DMS 273 (cell line): ENCODE measurements around the gene TFE3.

Experiments used
- DNase-seq: peaks from one replicate; lab custom pipeline; 2025; ENCODE audit not compliant: unreplicated experiment; lab: John Stamatoyannopoulos, UW

TFE3 gene

DNA sequence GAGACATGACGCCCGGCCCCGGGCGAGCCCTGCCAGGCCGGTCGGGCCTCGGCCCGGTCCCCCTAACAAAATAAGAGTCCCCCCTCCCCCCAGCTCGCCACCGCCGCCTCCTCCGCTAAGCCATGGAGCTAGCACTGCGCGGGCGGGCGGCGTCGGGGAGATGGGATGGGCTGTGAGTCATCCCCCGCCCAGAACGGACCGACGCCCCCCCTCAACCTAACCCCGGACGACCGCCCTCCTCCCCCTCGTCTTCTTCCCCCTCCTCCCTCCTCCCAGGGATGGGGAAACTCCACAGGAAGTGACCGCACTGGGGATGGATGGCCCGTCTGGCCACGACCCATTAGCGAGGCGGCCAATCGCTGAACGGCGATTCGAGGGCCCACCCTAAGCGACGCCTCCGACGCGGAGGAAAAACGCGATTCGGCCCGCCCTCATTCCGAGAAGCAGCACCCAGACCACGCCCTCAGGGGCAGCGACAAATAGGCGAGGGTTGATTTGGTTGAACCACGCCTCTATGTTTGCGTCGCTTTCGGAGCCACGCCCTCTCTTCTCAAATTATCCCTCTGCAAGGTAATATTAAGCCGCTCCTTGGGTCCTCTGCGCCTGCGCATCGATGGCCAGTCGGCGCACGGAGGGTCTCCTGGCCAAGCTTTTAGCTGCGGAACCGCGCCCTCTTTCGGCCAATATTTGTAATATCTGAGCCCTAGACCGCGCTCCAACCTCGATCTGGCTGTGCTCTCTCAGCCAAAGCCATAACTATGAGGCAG is at the start of gene TFE3:
TFE3 (minus strand) TSS at position 138 of the 767 bp plus-strand sequence; CDS start at position 7, 131 bp downstream.
- peak; percentile 99 for DNase-seq

DNA sequence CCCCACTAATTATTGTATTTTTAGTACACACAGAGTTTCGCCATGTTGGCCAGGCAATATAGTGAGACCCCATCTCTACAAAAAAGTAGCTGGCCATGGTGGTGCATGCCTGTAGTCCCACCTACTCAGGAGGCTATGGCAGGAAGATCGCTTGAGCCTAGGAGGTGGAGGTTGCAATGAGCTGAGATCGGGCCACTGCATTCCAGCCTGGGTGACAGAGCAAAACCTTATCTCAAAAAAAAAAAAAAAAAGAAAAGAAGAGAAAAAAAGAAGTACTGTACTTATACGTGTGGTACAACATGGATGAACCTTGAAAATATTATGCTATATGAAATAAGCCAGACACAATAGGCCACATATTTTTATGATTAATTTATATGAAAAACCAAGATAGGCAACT is 46.4 kb upstream of the TFE3 start:
- DNase-seq: no peak

DNA sequence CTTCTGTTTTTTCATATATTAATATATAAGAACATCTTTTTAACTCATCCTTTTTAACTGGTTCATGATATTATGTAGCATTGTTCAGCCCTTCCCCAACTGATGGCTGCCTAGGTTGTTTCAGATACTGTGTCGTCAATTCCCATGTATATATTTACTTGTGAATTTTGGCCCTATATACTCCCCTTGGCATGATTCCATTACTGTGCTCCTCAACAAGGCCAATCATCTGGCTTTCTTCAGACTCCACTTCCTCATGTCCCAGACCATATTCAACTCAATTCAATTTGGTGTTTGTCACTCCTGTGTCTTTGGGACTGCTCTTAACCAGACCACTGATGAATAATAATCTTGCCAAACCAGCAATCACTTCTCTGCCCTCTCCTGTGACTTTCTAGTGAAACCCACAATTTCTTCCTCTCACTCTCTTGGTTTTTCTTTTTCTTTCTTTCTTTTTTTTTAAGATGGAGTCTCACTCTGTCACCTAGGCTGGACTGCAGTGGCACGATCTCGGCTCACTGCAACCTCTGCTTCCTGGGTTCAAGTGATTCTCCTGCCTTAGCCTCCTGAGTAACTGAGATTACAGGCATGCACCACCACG is 39.2 kb upstream of the TFE3 start:
- DNase-seq: no peak

DNA sequence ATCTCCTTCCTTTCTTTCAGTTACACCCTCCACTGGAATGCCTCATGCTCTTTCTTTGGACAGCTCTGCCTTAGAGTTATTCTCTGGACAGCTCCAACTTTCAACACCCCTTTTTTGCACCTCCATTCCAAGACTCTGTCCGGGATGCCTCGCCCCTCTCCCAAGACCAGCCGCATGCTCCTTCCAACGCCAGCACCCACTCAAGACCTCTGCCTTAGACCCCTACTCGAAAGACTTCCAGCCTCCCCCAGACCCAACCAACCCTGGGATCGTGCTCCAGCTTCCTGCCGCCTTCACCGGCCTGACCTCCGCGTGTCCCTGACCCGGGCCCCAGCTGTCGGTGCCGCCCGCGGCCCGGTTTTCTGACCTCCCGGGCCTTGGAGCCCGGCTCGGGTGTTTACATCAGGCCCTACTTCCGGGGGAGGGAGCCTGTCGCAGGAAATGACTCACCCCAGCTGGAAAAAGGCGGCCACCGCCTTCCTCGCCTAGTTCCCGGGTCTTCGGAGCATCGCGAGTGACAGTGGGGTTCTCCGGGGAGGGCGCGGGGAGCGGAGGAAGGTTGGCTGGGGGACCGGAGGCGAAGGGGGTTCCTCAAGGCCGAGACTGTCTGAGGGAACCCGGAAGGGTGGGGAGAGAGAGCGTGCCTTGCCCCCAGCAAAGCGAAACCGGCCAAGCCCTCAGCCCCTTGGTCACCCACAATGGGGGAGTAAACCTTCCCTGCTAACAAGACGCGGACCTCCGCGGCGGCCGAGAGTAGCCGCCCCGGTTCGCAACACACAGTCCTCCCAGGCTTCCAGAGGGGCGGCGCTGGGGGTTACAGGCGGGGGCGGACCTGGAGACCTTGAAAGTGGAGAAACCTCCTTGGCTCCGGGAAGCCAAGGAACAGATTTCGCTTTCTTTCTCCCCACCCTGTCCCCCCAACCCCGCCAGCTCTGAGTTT is 36.6 kb upstream of the TFE3 start, which contains the start of gene WDR45:
WDR45 (minus strand) TSS at position 399 of the 940 bp plus-strand sequence. CDS start 1,792 bp downstream, outside the sequence.
- DNase-seq: peak; percentile 79

GRCh38 chrX:49077941-49078340 is 34.8 kb upstream of the TFE3 start:
- DNase-seq: no peak

DNA sequence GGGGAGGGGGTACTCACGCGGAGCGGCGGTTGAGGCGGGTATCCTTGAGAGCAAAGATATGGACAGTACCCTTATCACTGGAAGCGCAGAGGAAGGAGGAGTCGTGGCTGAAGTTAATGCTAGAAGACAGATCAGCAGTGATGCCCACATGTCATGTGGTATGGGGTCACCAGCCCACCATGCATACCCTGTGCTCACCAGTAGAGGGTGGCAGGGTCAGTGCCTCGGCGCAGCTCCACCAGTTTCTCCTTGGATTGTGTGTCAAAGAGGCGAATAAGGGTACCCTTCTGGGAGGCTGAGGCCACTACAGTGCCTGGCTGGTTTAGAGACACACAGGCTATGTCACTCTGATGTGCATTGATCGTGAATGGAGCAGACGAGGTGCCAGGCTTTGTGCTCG is 32.2 kb upstream of the TFE3 start:
- no peak for DNase-seq

GRCh38 chrX:49073601-49074575 is 30.7 kb upstream of the TFE3 start, which contains the start of gene PRAF2:
Gene PRAF2, minus strand, starts transcription at chrX:49074002. Its CDS starts 15 bp downstream, at chrX:49073987.
- peak; percentile 96 for DNase-seq

GRCh38 chrX:49072712-49073095 is 29.5 kb upstream of the TFE3 start:
- no peak for DNase-seq

DNA sequence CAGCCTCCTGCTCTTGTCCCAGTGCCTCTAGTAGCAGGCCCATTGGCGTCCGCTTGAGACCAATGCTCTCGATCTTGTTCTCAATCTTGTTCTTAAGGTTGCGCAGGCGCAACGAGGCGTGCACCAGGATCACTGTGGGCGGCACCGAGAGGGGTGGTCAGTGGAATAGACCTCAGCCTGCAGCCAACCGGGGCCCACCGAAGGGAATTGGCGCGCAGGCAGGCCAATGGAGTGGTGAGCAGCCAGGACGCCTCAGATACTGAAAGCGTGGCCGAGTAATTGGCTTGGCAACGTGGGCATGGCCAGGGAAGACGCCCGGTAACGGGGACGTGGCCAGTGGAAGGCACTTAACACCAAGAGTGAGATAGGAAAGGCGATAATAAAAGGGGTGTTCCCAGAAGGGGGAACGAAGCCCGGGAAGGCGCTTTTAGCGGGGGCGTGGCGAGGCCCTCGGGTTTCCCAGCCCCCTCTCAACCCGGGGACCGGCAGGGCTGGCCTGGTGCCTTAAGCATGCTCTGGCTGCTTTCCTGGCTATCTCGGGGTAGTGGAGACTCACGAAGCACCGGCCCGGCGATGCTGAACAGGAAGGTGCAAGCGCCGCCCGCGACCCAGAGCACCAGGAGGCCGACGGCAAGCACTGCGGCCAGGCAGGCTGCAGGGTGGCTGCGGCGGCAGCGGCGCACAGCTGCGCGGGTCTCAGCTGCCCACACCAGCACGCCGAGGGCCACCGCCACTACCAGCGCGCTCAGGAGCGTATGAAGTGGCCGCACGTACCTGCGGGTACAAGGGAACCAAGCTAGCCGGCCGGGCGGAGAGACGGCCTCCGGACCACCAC is 28.9 kb upstream of the TFE3 start:
- DNase-seq: no peak

DNA sequence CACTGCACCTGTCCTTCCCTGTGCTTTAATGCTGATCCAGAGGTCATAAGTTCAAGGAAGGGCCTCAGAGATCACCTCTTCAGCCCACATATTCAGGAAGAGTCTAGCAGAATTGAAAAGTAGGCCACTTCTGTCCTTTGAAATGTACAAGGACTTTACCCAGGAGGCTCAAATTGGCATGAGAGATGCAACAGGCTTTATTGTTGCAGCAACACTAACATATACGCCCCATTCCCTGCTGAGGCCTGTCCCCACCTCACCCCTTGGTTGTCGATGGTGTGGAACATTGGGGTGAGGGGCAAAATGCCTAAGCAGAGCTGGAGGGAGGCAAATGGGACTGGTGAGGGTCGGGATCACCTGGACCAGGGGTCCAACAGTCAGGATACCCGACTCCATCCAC is 27.8 kb upstream of the TFE3 start:
- no peak for DNase-seq

GRCh38 chrX:49069038-49069437 is 25.9 kb upstream of the TFE3 start:
- DNase-seq: no peak

DNA sequence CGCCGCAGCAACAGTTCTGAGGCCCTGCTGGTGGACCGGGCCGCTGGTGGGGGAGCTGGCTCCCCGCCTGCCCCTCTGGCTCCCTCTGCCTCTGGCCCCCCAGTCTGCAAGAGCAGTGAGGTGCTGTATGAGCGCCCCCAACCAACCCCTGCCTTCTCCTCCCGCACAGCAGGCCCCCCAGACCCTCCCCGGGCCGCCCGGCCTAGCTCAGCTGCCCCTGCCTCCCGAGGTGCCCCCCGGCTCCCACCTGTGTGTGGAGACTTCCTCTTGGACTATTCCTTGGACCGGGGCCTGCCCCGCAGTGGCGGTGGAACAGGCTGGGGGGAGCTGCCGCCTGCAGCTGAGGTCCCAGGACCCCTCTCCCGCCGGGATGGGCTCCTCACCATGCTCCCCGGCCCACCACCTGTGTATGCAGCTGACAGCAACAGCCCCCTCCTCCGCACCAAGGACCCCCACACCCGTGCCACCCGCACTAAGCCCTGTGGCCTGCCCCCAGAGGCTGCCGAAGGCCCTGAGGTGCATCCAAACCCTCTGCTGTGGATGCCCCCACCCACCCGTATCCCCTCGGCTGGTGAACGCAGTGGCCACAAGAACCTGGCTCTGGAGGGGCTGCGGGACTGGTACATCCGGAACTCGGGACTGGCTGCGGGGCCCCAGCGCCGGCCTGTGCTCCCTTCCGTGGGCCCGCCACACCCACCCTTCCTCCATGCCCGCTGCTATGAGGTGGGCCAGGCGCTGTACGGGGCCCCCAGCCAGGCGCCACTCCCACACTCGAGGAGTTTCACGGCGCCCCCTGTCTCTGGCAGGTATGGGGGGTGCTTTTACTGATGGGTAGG is 24.3 kb upstream of the TFE3 start:
- no peak for DNase-seq

DNA sequence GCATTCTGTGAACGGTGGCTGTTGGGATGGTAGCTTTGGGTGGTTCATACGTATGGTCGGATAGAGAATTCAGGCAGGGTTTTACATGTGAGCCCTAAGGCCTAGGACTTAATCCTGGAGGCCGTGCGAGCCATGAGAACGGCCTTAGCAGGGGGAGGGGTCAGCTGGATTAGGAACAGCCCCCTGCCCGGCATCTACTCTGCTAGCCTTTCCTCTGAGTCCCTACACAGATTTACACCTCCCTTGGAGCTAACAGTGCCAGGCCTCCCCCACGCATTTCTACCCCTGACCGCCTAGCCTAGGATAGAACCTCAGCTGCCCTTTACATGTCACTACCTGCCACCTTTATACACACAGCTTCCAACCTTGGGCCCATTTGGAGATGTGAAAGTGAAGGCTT is 23.5 kb upstream of the TFE3 start:
- no peak for DNase-seq

- no peak for DNase-seq
Measured at GRCh38 chrX:49066278-49066677, 23.1 kb upstream of the TFE3 start.

- DNase-seq: no peak
Measured at GRCh38 chrX:49064735-49065134, 21.6 kb upstream of the TFE3 start.

GRCh38 chrX:49064303-49064702 is 21.1 kb upstream of the TFE3 start:
- no peak for DNase-seq

DNA sequence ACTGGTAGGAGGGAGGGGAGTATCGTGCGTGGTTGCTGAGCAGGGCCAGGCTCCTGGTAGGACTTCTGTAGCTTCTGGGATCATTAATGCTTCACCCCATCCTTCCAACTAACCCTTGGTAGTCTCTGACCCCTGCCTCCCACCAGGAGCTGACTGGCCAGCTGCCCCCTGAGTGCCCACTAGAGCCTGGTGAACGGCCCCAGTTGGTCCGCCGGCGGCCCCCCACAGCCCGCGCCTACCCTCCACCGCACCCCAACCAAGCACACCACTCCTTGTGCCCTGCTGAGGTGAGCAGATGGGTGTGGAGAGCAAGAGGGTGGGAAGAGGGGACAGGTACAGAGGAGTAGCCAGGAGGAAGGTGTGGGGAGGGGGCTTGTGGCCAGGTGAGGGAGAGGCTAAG is 20.6 kb upstream of the TFE3 start:
- DNase-seq: no peak

DNA sequence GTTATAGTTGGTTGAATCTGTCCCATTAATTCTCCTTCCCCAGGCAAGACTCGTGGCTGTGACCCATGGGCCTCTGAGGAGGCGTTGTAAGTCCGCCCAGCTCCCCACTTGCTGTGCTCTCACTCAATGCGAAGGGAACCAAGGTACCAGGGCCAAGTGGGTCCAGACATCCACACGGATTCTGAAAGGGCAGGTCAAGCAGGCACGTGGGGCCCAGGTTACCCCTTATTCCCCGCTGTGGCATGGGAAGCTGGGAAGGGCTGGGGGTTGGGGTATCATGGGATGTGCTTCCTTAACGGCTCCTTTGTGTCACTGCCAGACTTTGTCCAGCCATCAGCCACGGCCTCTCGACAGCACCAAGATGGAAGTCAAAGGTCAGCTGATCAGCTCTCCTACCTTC is 18.8 kb upstream of the TFE3 start:
- DNase-seq: no peak

DNA sequence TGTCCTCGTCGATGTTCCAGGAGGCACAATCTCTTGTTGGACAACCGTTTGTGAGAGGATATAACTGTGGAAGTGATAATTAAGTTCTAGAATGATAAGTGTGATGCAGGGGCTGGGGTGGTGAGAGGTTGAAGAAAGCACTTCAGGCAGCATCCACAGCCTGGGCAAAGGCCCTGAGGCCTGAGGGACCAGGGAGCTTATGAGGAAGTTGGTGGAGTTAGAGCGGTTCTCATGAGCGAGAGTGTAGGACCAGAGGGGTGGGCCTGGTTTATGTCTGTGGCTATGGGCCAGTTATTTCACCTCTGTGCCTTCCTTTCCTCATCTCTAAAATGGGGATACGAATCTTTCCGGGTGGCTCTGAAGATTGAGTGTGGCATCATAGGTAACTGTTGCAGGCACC is 18.3 kb upstream of the TFE3 start:
- no peak for DNase-seq
